ENCODE data around the gene MAIP1.

Gene MAIP1

DNA sequence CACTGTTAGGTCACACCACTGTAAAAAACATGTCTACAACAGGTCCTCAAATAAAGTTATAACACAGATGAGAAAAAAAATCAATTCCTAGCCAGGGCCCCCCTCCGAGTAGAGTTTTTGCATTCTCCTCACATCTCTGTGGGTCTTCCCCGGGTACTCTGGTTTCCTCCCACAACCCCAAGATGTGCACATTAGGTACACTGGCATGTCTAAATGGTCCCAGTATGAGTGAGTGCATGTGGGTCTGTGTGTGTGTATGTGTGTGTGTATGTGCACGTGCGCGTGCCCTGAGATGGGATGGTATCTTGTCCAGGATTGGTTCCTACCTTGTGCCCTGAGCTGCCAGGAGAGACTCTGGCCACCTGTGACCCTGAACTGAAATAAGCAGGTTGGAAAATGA is 5.0 kb upstream of the MAIP1 start:
- DNase-seq (ENCODE audit: low read depth in 2 of 2), result no peak

DNA sequence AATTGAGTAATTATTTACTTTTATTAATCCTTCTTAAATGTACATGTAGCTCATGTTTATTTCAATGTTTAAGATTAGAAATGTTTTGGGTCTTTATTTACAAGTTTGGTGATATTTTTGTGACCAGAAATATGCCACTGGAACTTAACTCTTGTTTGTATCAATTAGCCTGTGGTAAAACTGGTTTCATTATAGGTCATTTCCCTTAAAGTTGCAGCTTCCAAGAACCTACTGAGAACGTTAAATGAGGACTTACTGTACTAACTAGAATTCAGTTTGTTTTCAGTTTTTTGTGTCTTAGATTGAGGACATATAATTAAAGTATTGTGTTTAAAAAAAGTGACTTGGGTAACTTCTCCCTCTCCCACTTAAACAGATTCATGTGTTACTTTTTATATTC is 4.4 kb upstream of the MAIP1 start:
- DNase-seq (ENCODE audit: low read depth in 2 of 2), result no peak

DNA sequence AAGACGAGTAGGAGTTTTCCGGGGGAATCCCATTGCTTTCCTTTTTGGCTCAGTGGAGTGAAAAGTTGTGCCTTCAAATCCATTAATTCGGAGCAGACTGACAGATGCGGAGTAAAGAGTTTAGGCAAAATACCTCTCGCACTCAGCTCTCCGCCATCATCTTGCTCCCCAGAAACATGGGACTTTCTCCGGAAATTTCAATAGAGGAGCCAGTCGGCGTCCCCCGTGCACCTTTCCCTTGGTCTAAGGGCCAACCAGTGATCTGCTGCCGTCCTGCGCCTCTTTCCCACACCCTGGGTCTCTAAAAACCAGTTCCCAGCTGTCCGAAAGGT is 409 bp upstream of the MAIP1 start:
- DNase-seq (ENCODE audit: low read depth in 2 of 2), result no peak

DNA sequence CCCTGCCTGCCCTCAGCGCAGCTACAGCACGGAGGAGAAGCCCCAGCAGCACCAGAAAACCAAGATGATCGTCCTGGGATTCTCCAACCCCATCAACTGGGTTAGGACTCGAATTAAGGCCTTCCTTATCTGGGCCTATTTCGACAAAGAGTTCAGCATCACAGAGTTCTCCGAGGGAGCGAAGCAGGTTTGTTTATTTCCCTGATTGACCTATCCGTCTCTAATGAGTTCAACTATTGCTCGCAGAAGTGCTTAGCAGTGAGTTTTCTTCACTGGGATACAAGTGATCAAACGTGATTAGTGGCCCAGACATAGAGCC is 639 bp downstream of the MAIP1 start:
- DNase-seq (ENCODE audit: low read depth in 2 of 2), result no peak

DNA sequence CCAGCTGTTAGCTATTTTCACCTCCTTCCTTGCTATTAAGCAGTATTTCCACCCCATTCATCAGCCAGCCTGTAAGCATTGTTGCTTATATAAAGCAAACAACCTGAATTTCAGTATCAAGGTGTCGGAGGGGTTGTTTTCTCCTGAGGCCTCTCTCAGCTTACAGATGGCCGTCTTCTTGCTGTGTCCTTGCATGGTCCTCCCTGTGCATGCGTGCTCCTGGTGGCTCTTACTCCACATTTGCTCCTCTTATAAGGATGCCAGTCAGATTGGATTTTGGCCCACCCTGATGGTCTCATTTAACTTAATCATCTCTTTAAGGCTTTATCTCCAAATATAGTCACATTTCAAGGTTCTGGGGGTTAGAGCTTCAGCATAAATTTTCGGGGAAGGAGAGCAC is 2.6 kb downstream of the MAIP1 start:
- DNase-seq (ENCODE audit: low read depth in 2 of 2), result no peak

DNA sequence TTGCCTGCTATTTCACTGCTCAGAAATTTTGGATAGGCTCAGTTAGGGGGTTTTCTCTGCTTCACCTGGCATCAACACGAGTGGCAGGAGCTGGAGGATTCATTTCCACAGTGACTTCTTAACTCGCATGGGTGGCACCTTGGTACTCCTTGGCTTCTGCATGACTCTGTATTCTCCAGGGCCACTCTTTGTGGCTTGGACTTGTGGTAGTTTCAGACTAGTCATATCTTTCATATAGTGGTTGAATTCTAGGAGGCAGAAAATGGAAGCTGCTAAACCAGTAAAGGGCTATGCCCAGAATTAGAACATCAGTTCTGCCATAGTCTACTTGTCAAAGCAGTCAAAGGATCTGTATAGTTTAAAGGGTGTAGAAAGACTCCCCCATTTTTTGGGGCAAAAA is 6.8 kb downstream of the MAIP1 start:
- DNase-seq (ENCODE audit: low read depth in 2 of 2), result no peak

DNA sequence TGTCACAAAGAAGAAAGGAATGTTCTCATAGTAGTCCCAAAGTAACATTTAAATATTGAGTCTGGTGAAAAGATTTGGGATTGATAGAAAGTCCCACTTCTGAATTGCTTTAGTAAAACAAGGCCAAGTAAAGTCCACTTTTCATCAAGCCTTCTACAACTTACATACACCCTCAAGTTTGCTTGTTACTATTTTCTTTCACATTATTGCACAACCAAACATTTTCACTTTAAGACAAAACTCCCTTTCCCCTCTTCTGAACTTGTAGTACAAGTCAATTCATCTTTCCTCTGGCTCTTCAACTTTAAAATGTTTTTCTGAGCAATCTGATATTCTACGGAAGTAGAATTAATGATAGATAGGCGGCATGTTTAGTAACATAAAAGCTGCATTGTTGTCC is 11.0 kb downstream of the MAIP1 start:
- no peak for DNase-seq (ENCODE audit: low read depth in 2 of 2)

DNA sequence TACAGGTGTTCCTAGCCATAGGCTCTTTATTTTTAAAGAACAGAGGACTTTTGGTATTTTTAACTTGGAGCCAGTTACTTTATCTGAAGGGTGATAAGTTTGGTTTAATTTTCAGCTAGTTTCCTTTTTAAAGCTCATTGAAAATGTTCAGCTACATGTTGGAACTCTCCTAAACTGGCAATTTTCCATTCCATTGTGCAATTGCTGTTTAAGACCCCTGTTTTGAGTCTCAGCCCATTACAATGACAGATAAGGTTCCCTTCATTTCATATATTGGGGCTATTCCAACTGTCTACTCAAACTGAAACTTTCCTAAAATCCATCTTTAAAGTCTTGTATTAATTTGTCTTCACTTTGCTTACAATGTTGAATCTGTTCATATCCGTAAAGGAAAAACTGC is 11.6 kb downstream of the MAIP1 start:
- DNase-seq (ENCODE audit: low read depth in 2 of 2), result no peak

DNA sequence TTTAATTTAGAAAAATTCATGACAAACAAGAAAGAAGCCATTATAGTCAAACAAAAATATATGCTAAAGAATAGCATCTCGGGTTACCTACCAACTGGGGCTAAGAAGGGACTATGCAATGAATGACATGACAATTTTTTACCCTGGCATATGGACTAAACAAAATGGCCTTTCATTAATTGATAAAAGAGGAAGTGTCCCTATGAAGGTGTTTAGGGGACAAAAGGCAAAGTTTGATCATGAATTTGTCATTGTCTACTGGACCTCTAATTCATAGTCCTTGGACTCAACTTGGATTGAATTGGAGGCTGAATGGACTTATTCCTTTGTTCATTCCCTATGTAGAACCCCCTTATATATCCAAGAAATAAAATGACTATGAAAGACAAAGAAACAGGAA is 12.7 kb downstream of the MAIP1 start:
- DNase-seq (ENCODE audit: low read depth in 2 of 2), result no peak

DNA sequence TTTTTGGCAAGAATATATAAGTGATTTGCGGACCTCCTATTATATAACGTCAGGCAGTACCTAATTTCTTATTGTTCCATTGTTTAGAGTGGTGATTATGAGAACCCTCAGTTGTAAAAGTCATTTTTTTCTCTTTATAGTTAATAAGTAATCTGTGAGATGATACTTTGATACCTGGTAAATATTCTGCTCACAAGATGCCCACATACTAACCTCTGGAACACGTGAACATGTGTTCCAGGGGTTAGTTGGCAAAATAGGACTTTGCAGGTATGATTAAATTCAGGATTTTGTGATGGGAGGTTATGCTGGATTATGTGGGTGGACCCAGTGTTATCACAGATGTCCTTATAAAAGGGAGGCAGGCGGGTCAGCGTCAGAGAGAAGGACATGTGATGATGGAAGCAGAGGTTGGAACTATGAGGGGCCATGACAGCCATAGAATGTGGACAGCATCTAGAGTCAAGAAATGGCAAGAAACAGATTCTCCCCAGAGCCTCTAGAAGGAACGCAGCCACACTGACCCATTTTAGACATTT is 16.8 kb downstream of the MAIP1 start:
- no peak for DNase-seq (ENCODE audit: low read depth in 2 of 2)

DNA sequence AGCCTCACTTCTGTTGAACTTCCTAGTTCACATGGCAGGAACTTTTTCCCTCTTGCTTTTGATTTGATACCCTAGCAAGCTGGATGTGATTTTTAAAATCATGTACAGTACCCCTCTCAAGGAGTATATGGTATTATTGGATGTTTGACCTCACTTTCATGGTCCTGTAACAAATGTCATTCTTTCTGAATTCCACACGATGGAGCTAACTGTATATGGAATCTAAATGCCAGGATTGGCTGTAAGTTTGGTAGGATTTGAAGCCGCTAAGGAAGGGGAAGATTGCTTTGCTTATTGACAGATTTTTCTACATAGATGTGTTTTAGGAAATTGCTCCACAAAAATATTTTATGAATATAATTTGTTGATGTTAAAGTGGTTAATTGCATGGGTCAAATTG is 18.3 kb downstream of the MAIP1 start:
- DNase-seq (ENCODE audit: low read depth in 2 of 2), result no peak

DNA sequence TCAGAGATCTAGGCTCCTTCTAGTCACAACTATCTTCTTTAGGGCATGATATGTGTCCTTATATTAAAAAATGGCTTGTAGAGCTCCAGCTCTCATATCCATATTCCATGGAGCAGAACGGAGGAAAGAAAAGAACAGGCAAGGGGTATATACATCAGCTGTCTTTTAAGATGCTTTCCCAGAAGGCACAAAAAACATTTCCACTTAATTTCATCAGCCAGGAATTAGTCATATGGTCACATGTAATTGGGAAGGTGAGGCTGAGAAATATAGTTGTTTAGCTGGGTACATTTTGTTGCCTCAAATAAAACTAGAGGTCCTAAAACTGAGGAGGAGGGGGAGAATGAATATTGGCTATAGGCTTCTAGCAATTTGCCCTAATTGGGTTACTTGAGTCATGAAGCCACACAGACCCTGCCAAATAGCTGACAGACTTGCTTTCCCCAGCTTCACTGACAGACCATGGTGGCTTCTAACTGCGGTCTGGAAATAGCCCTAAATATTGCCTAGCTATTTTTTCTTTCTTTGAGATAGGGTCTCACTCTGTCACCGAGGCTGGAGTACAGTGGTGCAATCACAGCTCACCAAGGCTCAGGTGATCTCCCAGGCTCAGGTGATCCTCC is 20.0 kb downstream of the MAIP1 start:
- DNase-seq (ENCODE audit: low read depth in 2 of 2), result no peak

DNA sequence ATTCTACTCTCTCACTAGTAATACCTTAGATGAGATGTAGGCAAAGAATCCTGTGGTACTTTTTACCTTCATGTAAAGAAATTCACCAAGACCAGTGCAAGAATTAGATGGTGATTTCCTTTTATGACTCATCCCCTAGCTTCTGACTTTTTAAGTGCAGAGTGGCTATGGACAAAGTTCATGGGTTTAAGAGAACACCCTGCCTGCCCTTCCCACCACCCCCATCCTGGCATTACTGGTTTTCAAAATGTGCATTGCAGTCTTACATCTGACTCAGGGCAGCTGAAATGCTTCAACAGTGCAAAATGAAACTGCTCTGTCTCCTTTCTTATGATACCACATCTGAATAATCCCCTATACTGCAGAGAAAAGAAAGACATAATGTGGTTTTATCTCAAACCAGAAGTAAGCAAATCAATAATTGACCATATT is 22.6 kb downstream of the MAIP1 start:
- DNase-seq (ENCODE audit: low read depth in 2 of 2), result no peak

DNA sequence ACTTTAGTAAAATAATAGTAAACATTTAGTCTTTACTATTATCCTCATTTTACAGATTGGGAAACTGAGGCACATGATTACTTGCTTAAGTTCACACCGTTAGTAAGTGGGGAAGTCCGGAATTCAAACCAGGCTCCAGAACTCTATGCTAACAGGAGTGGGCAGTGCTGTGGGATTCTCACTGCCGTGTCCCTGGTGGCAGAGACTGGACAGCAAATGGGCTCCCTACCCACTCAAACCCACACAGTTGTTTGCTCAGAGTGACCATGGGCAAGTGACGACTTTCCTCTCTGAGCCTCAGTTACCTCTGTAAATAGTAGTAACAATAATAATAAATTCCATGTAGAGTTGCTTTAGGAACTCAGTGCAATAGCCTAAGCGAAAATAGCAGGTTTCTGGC is 24.0 kb downstream of the MAIP1 start:
- DNase-seq (ENCODE audit: low read depth in 2 of 2), result no peak

DNA sequence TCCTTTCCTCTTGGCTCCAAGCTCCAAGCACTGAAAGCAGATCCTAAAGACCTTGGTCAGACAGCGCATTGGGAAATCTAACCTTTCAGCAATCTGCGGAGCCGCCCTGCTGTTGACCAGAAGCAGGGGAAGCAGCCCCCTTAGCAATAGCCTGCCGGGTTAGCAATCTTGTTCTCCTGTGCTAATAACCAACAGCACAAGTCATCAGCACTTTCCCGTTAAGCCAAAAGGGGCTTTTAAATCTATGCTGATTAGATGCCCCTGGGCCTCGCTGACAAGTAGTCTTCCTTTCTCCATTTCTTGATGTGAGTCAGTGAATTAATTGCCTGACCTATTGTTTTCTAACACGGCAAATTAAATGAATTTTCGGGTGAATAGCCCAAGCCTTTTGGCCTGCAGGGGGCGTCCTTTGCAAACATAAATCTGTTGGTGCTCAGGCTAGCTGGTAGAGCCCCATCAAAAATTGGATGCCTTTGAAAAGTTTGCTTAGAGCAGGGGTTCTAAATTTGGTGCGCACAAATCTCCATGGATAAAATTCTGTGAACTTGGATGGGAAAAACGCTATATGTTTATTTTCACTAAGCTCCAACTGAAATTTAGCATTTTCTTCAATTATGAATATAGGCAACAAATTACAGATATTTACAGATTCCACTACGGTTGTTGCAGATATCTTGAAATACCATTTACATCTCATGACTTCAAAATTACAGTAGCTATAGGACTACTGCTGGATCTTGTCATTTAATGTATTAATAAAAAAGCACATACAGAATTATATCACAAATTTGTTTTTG is 24.6 kb downstream of the MAIP1 start:
- peak; percentile 59 to 68 for DNase-seq (ENCODE audit: low read depth in 2 of 2)

DNA sequence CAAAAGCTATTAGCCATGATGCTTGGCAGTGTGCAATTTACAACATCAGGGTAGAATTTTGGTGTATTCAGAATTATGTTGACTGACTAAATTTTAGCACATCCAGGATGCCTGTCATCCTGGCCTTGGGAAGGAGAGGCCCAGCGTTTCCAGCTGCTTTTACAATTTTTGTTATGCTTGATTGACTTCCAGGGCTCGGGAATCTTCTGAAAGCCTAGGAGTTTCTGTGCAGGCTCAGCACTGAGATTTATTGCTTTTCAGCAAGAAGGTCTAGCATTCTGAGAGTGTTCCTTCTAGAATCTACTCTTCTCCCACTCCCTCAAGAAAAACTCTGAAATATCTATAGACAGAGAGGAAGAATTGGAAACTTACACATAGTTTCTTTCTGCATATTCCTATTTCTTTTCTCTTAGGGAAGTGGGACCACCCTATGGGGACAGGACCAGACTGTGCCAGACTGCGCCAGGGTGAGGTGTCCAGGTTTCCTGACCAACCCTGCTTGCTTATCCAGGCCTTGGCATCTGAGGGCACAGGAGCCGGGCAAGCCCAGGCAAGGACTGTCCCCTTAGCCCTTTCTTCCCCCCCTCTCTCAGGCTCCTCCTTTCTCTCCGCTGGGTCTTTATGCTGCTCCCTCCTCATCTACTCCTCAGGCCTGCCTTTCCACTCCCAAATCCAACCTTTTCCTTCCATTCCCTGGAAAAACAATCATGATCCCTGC is 26.9 kb downstream of the MAIP1 start:
- no peak for DNase-seq (ENCODE audit: low read depth in 2 of 2)

DNA sequence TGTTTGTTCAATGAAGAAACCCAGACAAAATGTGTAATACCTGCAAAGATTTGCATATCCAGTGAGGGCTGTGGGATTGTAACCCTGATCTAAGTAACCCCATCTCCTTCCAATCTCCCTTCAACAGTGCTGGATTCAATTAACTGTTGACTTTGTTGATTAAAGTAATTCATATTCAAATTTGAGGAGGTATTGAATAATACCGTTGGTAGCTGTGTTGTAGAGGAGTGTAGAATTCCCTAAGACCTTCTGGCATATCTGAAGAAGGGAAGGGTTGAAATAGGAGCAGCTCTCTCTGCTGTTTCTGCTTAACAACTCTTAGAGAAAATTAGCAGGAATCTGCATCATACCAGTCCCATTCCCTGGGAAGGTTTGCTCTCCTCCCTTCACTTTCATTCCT is 28.2 kb downstream of the MAIP1 start:
- DNase-seq (ENCODE audit: low read depth in 2 of 2), result no peak

DNA sequence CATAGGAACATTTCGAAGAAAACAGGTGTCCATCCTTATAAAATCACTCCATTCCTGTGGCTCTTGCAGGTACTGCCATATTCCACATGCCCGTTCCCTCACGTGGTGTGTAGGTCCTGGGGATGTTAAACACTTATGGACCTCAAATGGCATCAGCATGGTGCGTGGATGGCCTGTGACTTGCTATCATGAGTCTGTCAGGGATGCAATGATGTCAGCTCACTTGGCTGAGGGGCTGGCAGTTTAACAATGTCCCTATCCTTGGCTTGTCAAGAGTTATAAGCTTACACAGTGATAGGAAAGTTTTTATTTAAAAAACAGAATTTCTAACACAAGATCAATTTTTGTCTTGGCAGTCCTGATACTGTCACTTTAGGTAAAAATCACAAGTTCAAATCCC is 28.8 kb downstream of the MAIP1 start:
- DNase-seq (ENCODE audit: low read depth in 2 of 2), result no peak

DNA sequence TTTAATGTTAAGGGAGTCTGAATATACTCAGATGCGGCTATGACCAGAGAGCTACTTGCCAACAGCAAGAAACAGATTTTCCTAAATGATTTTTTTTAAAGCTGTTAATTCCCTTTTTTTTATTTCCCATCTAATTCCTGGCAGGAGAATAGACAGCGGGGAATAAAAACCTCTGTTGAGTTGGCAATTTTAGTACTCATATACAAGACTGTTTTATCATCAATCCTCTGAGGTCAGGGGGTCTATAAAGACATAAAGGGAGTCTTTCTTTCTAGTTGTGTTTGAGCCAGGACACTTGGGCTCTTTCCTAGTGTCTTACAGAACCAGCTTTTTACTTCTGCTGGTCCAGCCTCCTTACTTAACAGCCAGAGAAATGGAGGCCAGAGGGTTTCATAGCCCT is 29.4 kb downstream of the MAIP1 start:
- DNase-seq (ENCODE audit: low read depth in 2 of 2), result no peak

DNA sequence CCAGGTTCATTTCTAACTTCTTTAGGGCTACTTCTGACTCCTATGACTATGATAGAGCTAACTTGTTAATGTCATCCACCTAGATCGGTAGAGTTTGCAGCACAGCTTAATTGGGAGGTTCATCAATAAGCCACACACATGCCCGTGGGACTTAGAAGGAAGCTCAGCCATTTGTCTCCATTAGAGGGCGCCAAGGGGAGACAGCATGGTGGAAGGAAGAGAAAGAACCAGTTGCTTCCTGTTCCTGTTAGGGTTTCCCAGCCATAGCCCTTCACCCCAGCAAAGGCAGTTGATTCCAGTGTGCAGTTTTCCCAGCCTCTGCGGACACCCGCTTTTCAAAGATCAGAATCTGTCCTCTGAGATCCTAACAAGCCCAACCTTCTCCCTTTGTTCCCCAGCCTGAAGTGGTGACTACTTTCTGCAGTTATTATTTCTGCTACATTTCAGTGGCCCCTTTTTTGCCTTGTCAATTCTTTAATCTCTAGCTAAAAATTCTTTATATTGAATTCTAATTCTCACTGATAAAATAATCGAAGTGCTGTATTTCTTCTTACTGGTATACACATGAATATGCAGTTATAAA is 30.3 kb downstream of the MAIP1 start:
- no peak for DNase-seq (ENCODE audit: low read depth in 2 of 2)

DNA sequence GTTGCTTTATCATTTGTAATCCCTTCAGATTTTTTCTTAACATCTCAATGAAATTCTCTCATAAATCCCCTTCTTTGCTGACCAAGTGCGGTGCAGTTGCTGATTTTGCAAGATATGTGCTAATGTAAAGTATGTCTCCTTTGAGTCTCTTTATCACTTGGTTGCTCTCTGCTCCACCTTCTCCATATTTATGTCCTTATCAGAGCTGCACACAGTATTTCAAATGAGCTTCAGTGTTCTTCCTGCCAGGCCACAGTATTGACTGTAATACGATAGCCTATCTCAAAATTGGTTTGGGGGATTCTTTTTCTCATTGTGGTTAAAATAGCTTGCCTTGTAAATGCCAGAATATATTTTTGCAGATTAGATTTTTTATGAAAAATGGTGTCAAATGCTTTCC is 32.2 kb downstream of the MAIP1 start:
- DNase-seq (ENCODE audit: low read depth in 2 of 2), result no peak

DNA sequence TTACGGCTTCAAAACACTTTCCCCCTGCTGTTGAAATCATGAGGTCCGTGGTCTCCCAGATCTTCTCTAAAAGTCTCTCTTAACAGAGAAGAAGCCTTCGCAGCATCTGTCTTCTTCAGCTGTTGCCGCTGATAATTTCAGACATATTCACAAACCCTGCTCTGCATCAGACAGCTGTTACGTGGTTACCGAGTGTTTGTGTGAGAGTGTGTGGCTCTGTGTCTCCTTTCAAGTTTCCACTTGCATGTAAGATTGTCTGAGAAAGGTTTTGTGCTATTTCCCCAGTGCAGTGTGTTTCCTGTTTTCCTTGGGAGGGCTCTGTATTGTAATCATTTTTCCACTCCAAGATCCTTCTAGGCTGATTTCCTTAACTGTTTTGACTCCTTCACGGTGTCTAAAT is 32.8 kb downstream of the MAIP1 start:
- DNase-seq (ENCODE audit: low read depth in 2 of 2), result no peak

DNA sequence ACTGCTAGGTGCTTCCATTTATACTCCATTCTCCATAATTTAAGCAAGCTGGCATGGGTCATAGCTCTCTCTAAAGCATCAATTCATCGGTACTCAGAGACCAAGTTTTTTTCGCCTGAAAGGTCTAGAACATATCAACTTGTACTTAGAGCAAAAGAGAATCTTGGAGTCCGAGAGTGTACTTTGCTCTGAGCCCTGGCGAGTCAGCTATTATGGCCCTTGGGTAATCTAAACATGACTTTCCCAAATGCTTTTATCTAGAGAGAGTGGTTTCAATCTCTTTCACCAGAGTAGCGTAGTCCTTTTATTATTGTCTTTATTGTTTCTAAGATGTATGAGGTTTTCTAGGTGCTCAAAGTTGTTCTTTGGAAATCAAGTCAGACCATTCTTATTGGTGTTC is 34.4 kb downstream of the MAIP1 start:
- no peak for DNase-seq (ENCODE audit: low read depth in 2 of 2)

All from activated CD8-positive, alpha-beta memory T cell treated with anti-CD3 and anti-CD28 coated beads for 4 hours (primary cell).